ENCODE data around the gene SPDYA.

SPDYA gene

GRCh38 chr2:28767337-28767736, 43.3 kb upstream of the SPDYA start:
- TF ChIP-seq SNAI2 (CRISPR knock-in tag; IDR thresholded peaks at IDR 0.05) (no peak), ZNF565 (CRISPR knock-in tag; conservative IDR thresholded peaks at IDR 0.05; ENCODE audit: low read depth) (no peak), ESRRG (CRISPR knock-in tag; IDR thresholded peaks at IDR 0.05) (no peak), ZNF70 (CRISPR knock-in tag; IDR thresholded peaks at IDR 0.05) (no peak)

GRCh38 chr2:28768422-28768821, 42.2 kb upstream of the SPDYA start:
- ATAC-seq, result no peak
- TF ChIP-seq PPARA (CRISPR knock-in tag; IDR thresholded peaks at IDR 0.05; ENCODE audit: borderline replicate concordance) (no peak), CSRNP3 (CRISPR knock-in tag; IDR thresholded peaks at IDR 0.05) (no peak), TSHZ2 (CRISPR knock-in tag; IDR thresholded peaks at IDR 0.05) (no peak), ZFP3 (CRISPR knock-in tag; IDR thresholded peaks at IDR 0.05) (no peak), TCF4 (CRISPR knock-in tag; IDR thresholded peaks at IDR 0.05; ENCODE audit: borderline replicate concordance) (no peak), TOX (CRISPR knock-in tag; IDR thresholded peaks at IDR 0.05; ENCODE audit: borderline replicate concordance) (no peak), RARB (CRISPR knock-in tag; IDR thresholded peaks at IDR 0.05) (no peak), ZFP30 (CRISPR knock-in tag; IDR thresholded peaks at IDR 0.05) (no peak), ESRRG (CRISPR knock-in tag; IDR thresholded peaks at IDR 0.05) (no peak), PATZ1 (CRISPR knock-in tag; IDR thresholded peaks at IDR 0.05; ENCODE audit: borderline replicate concordance) (no peak), ZC3H10 (CRISPR knock-in tag; IDR thresholded peaks at IDR 0.05) (no peak), CSDC2 (CRISPR knock-in tag; IDR thresholded peaks at IDR 0.05) (no peak), BACH2 (CRISPR knock-in tag; IDR thresholded peaks at IDR 0.05; ENCODE audit: borderline replicate concordance) (no peak), SNAI2 (CRISPR knock-in tag; IDR thresholded peaks at IDR 0.05) (no peak), OSR1 (CRISPR knock-in tag; IDR thresholded peaks at IDR 0.05) (no peak), GLIS3 (CRISPR knock-in tag; IDR thresholded peaks at IDR 0.05) (no peak), ZNF70 (CRISPR knock-in tag; IDR thresholded peaks at IDR 0.05) (no peak), POU6F1 (CRISPR knock-in tag; IDR thresholded peaks at IDR 0.05; ENCODE audit: borderline replicate concordance, low read depth) (no peak), ISL1 (CRISPR knock-in tag; IDR thresholded peaks at IDR 0.05) (no peak), ARNTL (CRISPR knock-in tag; IDR thresholded peaks at IDR 0.05; ENCODE audit: borderline replicate concordance, low read depth) (no peak)

More at GRCh38 chr2:28767337-28767736, 43.3 kb upstream of the SPDYA start:
- no peak for ATAC-seq

GRCh38 chr2:28768952-28769351, 41.7 kb upstream of the SPDYA start:
- no peak for ATAC-seq
- no peak for TF ChIP-seq ZNF70 (CRISPR knock-in tag; IDR thresholded peaks at IDR 0.05)
- no peak for TF ChIP-seq TCF4 (CRISPR knock-in tag; IDR thresholded peaks at IDR 0.05; ENCODE audit: borderline replicate concordance)
- no peak for TF ChIP-seq ZNF8 (CRISPR knock-in tag; IDR thresholded peaks at IDR 0.05)
- TF ChIP-seq BACH2 (CRISPR knock-in tag; IDR thresholded peaks at IDR 0.05; ENCODE audit: borderline replicate concordance), result no peak
- no peak for TF ChIP-seq PATZ1 (CRISPR knock-in tag; IDR thresholded peaks at IDR 0.05; ENCODE audit: borderline replicate concordance)
- TF ChIP-seq ARNTL (CRISPR knock-in tag; IDR thresholded peaks at IDR 0.05; ENCODE audit: borderline replicate concordance, low read depth), result no peak
- no peak for TF ChIP-seq ZFP3 (CRISPR knock-in tag; IDR thresholded peaks at IDR 0.05)
- no peak for TF ChIP-seq ZNF565 (CRISPR knock-in tag; conservative IDR thresholded peaks at IDR 0.05; ENCODE audit: low read depth)
- no peak for TF ChIP-seq POU6F1 (CRISPR knock-in tag; IDR thresholded peaks at IDR 0.05; ENCODE audit: borderline replicate concordance, low read depth)
- TF ChIP-seq RARB (CRISPR knock-in tag; IDR thresholded peaks at IDR 0.05), result no peak
- TF ChIP-seq CREB5 (CRISPR knock-in tag; IDR thresholded peaks at IDR 0.05; ENCODE audit: low read depth), result no peak
- no peak for TF ChIP-seq CSRNP3 (CRISPR knock-in tag; IDR thresholded peaks at IDR 0.05)

Measured in SK-N-SH treated with all-trans-retinoic acid at 6 μM for 48 hours (cell line).